ENCODE data around the gene LRTM2.
A peak's percentile ranks its signal among the peaks of the same experiment; 100 is the strongest.
"Not testable (repeated sequence)": the region's sequence is repeated elsewhere in the genome, so short reads cannot be mapped to it uniquely, and the experiment has no call there.

LRTM2 gene

DNA sequence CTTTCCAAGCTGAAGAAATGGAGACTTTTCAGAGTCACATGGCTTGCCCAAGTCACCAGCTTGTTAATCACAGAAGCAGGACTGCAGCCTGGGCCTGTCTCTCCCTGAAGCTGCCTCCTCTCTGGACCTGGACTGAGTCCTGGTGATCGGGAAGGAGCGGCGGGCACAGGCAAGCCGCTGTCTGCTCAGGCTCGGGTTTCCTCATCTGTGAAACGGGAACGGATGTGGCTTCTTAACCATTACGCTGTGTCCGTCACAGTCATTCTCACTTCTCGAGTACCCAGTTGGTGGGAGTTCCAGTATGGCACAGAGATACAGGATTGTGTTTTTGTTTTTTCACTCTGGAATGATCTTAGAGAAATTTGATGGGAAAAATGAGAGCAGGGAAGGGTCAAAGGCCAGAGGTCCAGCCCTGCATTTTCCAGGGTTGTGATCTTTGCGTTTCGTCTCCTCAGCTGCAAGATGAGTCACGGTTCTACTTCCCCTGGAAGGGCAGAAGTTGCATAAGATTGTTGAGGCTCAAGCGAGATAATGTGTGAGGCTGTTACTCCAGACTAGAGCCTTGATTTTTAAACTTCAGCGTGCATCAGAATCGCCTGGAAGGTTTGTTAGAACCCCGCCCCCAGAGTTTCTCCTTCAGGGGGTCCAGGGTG, 7.6 kb upstream of the LRTM2 start:
- DNase-seq: peak; percentile 83 to 90

DNA sequence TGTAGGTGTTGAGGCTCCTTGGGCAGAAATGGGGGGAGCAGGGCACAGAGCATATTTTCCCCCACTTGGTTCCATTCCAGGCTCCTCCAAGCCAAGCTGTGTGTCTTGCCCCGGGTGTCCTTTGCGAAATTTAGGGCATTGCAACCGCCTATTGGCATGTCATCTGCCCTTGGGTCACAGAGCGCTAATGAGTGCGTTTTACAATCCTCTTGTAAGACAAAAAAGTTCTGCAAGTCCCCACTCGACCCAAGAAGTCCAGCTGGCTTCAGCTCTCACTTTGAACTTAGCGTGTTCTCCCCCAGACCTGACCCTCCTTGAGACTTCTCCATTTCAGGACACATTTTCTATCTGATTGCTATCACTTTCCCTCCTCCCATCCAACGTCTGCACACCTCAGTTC, 6.1 kb upstream of the LRTM2 start:
- DNase-seq: peak in 1 of 2 donors; percentile 20

DNA sequence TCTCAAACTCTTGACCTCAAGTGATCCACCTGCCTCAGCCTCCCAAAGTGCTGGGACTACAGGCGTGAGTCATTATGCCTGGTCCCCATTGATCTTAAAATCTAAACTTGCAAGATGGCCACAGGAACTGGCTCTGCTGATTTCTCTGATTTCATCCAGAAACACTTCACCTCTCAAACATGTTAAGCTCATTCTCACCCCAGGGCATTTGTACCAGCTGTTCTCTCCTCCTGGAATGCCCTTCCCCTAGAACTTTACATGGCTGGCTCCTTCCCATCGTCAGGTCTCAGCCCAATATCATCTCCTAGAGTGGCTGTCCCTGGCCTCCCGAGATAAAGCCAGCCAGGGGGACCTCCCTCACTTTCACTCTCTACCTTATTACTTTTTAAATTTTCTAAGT, 5.3 kb upstream of the LRTM2 start:
- no peak for DNase-seq

DNA sequence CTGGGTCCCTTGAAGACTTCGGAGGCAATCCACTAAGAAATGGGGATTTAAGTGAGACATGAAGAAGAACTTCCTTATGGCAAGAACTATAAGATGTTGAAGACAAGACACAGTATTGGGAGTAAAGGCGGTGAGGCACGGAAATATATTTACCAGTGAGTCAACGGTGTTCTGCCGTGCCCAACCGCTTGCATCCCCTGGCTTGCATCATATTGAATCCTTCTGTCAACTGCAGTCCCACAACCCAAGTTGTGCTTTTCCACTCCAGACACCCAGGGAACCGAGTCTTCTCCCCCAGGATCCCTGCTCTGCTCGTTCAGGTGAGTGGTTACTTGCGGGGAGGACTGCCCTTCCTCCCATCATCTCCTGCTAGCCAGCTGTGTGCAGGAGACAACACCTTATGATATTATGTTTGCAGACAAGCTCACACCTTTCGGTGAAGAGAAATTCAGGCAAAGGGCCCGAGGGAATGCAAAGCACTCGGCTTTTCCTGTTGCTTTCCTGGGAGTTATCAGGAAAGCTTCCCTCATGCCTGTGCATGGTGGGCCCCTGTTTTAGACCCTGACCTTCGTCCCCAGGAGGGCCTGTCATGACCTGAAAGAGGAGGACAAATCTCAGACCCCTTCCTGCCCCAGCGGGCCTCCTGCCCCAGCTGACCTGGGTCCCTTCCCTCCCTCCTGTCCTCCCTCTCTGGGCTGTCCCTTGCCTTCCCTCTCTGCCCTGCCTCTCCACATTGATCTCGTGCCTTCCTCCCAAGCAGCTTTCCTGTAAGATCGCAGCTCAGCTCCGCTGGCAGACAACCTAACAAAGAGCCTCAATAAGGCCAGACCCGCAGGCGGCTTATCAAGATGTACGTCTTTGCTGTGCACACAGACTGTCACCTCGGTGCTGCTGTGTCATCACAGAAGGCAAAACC, 4.3 kb upstream of the LRTM2 start:
- peak in 1 of 2 donors; percentile 27 for DNase-seq

DNA sequence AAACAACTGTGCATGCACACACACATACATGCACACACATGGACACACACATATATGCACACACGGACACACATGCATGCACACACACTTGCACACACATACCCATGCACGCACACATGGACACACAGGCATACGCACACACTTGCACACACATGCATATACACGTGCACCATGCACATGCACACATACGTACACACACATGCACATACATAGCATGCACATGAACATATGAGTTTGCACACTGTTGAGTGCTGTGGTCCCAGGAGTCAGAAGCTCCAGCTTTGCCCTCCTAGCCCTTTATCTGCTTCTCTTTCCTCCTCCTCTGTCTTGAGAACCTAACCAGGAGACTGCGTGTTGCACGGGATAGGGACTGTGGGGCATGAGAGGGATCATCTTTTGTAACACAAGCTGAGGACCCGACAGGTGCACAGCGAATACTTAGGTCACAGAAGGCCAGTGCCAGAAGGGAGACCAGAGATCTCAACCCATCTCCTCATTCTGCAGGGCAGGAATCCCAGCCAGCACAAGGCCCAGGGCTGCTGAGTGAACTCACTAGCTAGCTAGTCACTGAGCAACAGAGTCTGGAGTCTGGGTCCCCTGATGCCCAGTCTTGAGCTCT, 3.5 kb upstream of the LRTM2 start:
- DNase-seq: no peak

DNA sequence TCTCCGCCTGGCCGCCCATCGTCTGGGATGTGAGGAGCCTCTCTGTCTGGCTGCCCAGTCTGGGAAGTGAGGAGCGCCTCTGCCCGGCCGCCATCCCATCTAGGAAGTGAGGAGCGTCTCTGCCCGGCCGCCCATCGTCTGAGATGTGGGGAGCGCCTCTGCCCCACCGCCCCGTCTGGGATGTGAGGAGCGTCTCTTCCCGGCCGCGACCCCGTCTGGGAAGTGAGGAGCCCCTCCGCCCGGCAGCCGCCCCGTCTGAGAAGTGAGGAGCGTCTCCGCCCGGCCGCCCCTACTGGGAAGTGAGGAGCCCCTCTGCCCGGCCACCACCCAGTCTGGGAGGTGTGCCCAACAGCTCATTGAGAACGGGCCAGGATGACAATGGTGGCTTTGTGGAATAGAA, 2.4 kb upstream of the LRTM2 start:
- DNase-seq: not testable (repeated sequence)

DNA sequence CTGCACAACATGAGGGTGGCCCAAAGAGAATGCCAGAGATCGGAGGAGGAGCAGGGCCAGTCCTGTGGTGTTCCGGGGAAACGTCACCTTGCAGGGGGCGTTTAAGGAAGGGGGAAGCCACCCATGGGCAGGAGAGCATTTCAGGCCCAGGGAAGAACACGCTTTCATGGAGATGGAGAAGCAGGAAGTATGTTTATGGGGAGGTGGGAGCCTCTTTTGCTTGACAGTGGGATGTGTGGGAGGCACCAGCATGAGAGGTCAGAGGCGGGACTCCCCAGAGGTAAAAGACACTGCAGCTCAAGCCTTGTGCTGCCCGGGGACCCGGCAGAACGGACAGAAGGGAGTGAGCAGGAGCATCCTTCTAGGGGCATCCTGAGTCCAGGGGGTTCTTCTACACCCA, 1.3 kb upstream of the LRTM2 start:
- DNase-seq: peak in 1 of 2 donors; percentile 17

DNA sequence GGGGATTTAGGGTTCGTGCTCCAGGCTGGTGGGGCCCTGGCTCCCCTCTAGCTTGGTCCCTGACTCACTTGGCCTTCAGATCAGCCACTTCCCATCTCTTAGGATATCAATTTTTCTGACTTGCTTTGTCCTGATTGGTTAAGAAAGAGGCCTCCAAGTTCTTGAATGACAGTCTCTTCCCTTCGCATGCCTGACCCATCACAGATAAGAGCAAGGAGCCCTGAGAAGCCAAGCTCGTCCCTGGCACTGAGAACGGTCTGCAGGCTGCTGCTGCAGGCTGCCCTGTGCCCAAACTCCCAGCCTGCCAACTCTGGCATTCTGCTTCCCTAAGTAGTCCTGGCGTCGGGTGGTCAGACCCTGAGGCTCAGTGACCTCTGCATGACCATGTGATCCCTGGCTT, 794 bp upstream of the LRTM2 start:
- no peak for DNase-seq

DNA sequence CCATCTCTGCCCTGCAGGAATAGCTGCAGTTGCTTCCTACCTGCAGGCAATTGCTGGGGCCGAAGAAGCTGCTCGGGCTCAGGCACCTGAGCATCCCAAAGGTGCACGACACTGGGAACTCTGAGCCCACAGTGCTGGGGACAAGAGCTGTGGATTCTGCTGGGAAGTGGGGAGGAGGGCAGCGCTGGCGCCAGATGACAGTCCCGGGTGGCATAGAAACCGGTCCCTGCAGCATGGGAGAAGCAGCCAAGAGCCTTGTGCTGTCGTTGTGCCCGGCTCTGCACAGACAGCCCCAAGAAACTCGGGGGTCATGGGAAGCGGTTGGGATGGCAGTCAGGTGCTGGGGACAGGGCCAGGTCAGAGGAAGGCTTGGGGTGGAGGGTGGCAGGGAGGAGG, 529 bp downstream of the LRTM2 start:
- no peak for DNase-seq

DNA sequence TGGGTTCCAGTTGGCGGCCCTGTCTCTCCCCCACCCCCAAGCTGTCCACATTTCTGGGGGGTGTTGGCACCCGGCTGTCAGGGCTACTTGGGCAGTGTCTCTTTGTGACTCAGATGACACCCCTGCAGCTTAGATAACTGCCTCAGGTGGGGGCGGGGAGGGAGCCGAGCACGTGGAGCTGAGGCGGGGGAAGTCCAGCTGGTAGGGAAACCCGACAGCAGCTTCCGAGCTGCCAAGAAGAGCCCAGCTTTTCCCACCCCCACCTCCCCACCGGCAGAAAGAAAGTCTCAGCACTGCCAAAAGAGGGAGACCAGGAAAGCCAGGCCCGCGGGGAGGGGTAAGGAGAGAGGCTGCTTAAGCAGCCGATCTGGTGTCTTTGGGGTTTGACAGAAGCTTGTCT, 1.4 kb downstream of the LRTM2 start:
- peak; percentile 30 to 66 for DNase-seq

DNA sequence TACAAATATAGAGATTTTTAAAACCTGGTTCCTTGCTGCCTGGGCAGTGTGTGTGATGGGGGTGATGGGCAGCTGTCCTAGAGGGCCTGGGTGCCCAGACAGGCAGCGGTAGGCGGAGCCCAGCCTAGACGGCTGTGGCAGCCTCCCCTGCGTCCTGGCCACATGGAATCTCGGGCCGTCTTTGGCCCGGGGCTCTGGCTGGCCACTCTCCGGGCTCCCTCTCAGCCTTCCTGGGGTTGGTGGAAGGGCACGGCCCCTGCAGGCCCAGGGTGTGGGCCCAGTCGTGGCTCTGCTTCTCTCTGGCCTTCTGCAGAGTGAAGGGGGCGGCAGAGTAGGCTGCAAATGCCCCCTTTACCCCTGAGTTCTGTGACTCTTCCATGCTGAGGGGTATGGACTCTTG, 2.3 kb downstream of the LRTM2 start:
- DNase-seq: no peak

DNA sequence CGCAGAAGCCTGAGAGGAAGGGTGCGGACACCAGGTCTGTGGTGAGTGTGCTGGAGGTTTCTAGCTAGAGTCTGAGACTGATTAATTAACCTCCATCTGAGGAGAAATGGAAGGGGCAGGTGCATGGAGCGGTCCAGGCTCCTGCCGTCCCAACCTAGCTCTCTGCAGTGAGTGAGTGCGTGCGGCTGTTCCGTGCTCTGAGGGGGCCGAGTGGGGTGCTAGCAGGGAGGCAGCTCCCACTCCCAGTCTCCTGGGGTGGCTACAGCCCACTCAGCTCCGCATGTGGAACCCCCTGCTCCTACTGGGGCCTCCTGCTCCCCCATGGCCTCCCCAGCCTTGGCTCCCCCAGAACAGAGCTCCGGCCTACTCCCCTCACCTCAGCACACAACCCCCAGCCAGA, 2.9 kb downstream of the LRTM2 start:
- no peak for DNase-seq

DNA sequence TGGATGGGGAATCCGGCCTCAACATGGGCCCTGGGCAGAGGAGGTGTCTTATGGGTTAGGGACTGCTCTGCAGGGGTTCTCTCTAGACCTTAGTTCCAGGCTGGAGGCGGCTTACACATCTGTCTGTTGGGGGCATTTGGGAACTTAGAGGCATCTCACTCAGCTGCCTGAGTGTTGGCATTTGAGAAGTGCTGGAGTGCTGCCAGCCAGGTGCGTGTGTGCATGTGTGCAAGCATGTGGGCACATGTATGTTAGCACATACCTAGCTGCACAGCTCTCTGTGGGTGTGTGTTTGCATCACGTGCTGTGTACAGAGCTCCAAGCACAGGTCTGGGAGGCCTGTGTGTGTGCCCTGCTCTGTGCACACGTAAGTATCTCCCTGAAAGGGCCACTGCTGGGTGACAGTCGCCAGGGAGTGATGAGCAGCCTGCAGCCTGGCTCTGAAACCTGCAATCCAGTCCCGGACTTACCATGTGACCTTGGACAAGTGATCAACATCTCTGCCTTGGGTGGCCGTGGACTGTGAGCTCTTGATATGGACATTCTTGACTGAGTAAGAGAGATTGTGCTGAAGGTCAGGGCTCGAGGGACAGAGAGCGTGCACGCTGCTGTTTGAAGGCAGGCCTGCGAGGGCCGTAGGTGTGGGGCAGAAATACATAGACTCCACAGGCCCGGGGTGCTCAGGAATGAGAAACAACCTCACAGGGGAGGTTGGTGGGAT, 5.2 kb downstream of the LRTM2 start:
- DNase-seq: no peak

DNA sequence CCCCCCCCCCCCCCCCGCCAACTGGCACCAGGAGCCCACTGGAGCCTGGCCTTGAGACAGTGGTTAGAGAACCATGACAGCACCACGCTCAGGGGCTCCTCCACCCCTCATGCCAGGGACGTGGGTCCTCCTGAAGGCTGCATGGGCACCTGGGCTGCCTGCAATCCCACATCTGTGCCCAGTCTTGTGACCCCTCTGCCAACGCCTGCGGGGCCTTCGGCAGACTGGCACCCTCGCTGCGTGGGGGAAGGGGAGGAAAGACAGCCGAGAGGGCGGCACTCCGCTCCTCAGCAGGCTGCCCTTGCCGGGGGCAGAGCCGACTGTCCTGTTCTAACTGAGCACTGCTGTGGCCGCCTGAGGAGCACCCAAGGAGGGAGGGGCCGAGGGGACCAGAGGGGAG, 6.0 kb downstream of the LRTM2 start:
- no peak for DNase-seq

DNA sequence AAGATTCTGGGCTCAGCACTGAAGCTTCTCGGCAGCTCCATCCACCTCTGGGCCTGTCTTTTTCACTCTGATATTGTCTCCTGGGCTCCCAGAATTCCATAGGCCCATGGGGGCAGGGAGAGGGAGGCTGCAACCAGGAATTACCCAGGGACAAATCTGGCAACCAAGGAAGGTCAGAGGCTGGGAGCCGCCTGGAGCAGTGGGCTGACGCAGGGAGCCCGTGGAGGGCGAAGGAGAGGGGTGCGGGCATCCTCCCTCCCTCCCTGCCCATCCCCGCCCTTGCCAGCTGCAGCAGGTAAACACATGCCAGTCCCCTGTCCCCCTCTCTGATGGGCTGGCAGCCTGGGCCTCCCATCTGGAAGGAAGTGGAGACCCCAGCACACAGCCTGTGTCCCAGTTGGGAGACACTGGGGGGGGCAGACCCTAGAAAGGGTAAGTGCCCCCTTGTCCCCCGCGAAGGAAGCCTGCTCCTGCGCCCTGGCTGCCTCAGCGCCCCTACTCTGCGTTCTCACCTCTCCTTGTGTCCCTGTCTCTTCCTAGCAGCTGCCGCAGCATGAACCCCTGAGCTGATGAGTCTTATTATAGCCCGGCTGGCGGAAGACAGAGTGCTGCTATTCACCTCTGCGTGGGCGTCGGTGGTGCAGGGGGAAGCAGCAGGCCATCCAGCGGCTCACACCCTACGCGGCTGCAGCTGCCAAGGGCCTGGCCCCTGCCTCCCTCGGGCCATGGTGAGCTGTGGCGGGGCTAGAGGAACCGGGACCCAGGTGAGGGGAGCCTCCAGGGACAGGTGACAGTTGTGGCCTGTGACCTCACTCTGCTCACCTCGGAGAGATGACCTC, 6.7 kb downstream of the LRTM2 start:
- no peak for DNase-seq

DNA sequence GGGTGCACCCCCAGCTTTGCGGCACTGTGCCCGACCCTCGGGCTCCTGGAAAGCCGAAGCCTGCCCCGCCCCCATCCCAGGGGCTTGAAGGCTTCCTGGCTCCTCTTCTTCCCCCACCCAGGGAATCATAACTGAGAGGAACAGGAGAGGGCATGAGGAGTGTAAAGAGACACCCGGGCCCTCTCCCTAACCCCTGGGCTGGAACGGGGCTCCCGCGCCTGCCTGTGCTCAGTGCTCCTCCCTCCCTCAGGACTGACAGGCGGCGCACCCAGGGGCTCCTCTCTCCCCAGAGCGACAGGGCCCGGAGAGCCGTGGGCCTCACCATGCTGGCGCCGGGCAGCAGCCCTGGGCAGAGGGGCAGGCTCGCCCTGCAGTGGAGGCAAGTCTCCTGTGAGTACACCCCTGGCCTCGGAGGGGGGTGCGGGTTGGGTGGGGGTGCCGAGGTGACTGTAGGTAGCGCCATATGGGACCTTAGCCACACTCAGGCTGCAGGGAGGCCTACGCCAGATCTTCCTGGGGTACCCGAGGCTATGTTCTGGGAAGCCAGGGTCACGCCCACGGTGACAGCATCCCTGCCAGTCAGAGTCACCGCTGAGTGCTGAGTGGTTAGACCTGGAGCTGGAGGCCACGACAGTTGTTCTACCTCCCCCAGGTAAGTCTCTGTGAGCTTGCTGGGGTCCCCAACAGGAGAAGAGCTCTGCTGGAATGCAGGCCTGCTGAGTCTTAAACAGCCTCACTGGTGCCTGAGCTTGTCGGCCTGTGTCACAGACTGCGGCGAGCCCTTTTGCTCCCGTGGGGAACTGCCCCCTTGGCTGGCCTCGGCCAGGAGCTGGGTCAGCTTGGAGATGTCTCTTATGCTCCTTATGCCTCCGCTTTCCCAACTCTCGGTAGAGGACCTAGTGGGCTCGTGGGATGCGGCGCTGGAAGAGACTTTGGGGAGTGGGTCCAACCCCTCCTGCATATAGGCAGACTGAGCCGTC, 7.8 kb downstream of the LRTM2 start:
- no peak for DNase-seq

DNA sequence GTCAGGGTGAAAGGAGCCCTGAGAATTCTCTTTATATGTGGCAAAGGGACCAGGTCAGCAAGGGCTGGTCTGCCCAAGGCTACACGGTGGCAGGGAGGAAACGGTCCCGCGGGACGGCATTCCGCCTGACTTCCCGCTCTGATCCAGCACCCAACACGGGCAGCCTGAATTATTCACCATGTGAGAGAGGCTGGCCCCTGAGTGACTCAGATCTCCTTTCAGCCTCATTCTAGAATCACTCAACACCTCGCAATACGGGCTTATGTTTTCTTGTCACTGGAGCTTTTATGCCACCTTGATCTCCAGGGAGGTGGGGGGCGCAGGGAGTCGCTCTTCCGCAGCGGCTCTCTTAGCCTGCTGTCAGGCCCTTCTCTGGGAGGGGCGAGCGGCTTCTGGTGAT, 8.5 kb downstream of the LRTM2 start:
- no peak for DNase-seq

DNA sequence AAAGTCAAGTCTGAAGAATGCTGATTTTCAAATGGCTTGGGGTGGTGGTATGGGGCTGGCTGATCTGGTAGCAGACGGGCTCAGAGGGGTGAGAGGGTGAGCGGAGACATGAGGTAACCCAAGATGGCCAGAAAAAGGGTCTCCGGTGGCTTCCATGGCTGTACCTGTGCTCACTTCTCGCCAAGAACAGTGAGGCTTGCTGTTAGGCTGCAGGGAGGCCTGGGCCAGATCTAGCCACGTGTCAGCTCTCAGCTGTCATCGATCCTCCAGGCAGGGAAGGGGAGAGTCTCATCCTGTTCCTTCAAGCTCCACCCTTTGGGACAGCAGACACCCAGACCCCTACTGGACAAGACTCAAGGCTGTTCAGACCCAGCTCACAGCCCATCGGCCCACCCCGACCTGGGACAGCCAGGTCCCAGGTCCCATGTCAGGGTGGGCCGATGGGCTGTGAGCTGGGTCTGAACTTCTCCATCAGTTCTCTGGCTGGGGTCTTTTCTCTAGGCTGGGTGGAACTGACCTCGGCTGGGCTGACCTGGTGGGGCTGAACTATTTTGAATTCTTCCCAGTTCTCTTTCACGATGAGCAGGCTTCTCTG, 9.0 kb downstream of the LRTM2 start:
- no peak for DNase-seq

DNA sequence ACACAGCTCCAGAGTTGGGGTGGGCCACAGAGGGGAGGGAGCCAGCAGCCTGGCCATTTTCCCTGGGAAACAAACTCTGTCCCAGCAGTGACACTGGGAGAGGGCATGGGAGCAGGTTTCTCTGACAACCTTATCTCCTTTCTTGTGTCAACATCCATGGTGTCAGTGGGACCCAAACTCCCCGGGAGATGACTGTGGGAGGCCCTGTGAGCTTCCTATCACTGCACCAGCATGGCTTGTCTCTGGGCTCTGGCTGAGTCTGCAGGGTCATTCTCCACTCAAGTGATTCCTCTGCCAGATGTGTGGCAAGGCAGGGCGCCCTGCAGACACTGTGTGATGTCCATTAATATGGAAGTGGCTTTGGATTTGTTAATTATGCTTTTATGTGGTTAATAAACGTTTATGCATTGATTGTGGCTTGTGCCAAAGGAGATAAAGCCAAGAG, 10.1 kb downstream of the LRTM2 start:
- DNase-seq: no peak

All from inflammatory macrophage treated with lipopolysaccharide for 1 hour (primary cell).